ACC112 (cell line): ENCODE measurements around the gene TEDC1.

Experiments used
- H2AFZ ChIP-seq: fragments of 200-600 bp; sonication (generic); one replicate; pipeline ENCODE4 v1.6.0; 2017; ENCODE audit warnings: antibody characterized with exemption, low read length; ENCODE audit not compliant: unreplicated experiment
- H3K27ac ChIP-seq: fragments of 200-600 bp; sonication (generic); 2 replicates; pipeline ENCODE4 v1.5.1; 2014; ENCODE audit warnings: low read depth, mild to moderate bottlenecking, antibody characterized with exemption, low read length, moderate library complexity
- H3K27me3 ChIP-seq: fragments of 200-600 bp; sonication (generic); 2 replicates; pipeline ENCODE4 v1.6.1; 2014; ENCODE audit warnings: mild to moderate bottlenecking, antibody characterized with exemption, low read length, moderate library complexity, mixed read lengths; ENCODE audit not compliant: insufficient read depth
- H3K36me3 ChIP-seq: fragments of 200-600 bp; sonication (generic); 2 replicates; pipeline ENCODE4 v1.6.1; 2016; ENCODE audit warnings: mild to moderate bottlenecking, antibody characterized with exemption, low read length, moderate library complexity, mixed read lengths; ENCODE audit not compliant: insufficient read depth
- H3K4me1 ChIP-seq: fragments of 200-600 bp; sonication (generic); one replicate; pipeline ENCODE4 v1.6.1; 2016; ENCODE audit warnings: low read length, mixed read lengths; ENCODE audit not compliant: insufficient read depth, unreplicated experiment, control insufficient read depth
- H3K4me3 ChIP-seq: fragments of 200-600 bp; sonication (generic); 2 replicates; pipeline ENCODE4 v1.5.1; 2014; ENCODE audit warnings: mild to moderate bottlenecking, low read depth, low read length
- H3K79me2 ChIP-seq: fragments of 200-600 bp; sonication (generic); one replicate; pipeline ENCODE4 v1.6.0; 2016; ENCODE audit warnings: low read length; ENCODE audit not compliant: control insufficient read depth, unreplicated experiment, insufficient read depth

Gene TEDC1

GRCh38 chr14:105449276-105450122 lies 41.5 kb upstream of the TEDC1 start:
- Histone ChIP-seq H3K27ac (no peak overlapping the region), H3K4me3 (no peak overlapping the region), H3K79me2 (no peaks in the 10 kb centered on the region), H3K36me3 (peaks cover 2% of the 10 kb centered on the region; the same call in 1 of the 2 replicates), H3K27me3 (no peaks in the 10 kb centered on the region), H2AFZ (no peak overlapping the region), H3K4me1 (no peaks in the 10 kb centered on the region)

GRCh38 chr14:105450123-105450505 lies 40.9 kb upstream of the TEDC1 start:
- Histone ChIP-seq H3K27ac (no peak overlapping the region), H2AFZ (no peak overlapping the region), H3K27me3 (no peaks in the 10 kb centered on the region), H3K4me3 (no peak overlapping the region), H3K4me1 (no peaks in the 10 kb centered on the region), H3K36me3 (peaks cover 4% of the 10 kb centered on the region; the same call in 1 of the 2 replicates), H3K79me2 (no peaks in the 10 kb centered on the region)

GRCh38 chr14:105450864-105451720 lies 40.0 kb upstream of the TEDC1 start:
- Histone ChIP-seq H3K27me3 (no peaks in the 10 kb centered on the region), H3K4me3 (no peak overlapping the region), H3K36me3 (peaks cover 5% of the 10 kb centered on the region; the same call in 1 of the 2 replicates), H2AFZ (no peak overlapping the region), H3K79me2 (no peaks in the 10 kb centered on the region), H3K27ac (no peak overlapping the region), H3K4me1 (no peaks in the 10 kb centered on the region)

GRCh38 chr14:105452963-105453362 lies 38.1 kb upstream of the TEDC1 start:
- no peak overlapping the region for H3K4me3 ChIP-seq
- H3K4me1 ChIP-seq: no peaks in the 10 kb centered on the region
- H3K36me3 ChIP-seq: peaks cover 5% of the 10 kb centered on the region; the same call in 1 of the 2 replicates
- no peaks in the 10 kb centered on the region for H3K79me2 ChIP-seq
- H2AFZ ChIP-seq: no peak overlapping the region
- H3K27me3 ChIP-seq: no peaks in the 10 kb centered on the region
- no peak overlapping the region for H3K27ac ChIP-seq

- H3K36me3 ChIP-seq: peaks cover 5% of the 10 kb centered on the region; the same call in 1 of the 2 replicates
- H2AFZ ChIP-seq: no peak overlapping the region
- no peaks in the 10 kb centered on the region for H3K4me1 ChIP-seq
- H3K4me3 ChIP-seq: no peak overlapping the region
- no peaks in the 10 kb centered on the region for H3K27me3 ChIP-seq
- H3K79me2 ChIP-seq: no peaks in the 10 kb centered on the region
- H3K27ac ChIP-seq: no peak overlapping the region
These were observed 37.2 kb upstream of the TEDC1 start for GRCh38 chr14:105453847-105454246.

GRCh38 chr14:105455086-105455640 lies 35.9 kb upstream of the TEDC1 start:
- Histone ChIP-seq H3K36me3 (peaks cover 5% of the 10 kb centered on the region; the same call in 1 of the 2 replicates), H3K4me1 (no peaks in the 10 kb centered on the region), H3K79me2 (no peaks in the 10 kb centered on the region)

GRCh38 chr14:105455766-105456660 lies 35.0 kb upstream of the TEDC1 start:
- Histone ChIP-seq H2AFZ (no peak overlapping the region), H3K79me2 (no peaks in the 10 kb centered on the region), H3K4me3 (no peak overlapping the region), H3K27ac (no peak overlapping the region), H3K4me1 (no peaks in the 10 kb centered on the region), H3K36me3 (peaks cover 4% of the 10 kb centered on the region; the same call in 1 of the 2 replicates), H3K27me3 (no peaks in the 10 kb centered on the region)

More at GRCh38 chr14:105455086-105455640, 35.9 kb upstream of the TEDC1 start:
- Histone ChIP-seq H2AFZ (no peak overlapping the region), H3K27ac (no peak overlapping the region), H3K27me3 (no peaks in the 10 kb centered on the region), H3K4me3 (no peak overlapping the region)

- H3K27ac ChIP-seq: no peak overlapping the region
- peaks cover 2% of the 10 kb centered on the region; the same call in 1 of the 2 replicates for H3K36me3 ChIP-seq
These were observed 34.1 kb upstream of the TEDC1 start for GRCh38 chr14:105456736-105457617.

GRCh38 chr14:105458010-105458409 lies 33.0 kb upstream of the TEDC1 start:
- Histone ChIP-seq H3K36me3 (peaks cover 2% of the 10 kb centered on the region; the same call in 1 of the 2 replicates), H3K79me2 (no peaks in the 10 kb centered on the region), H2AFZ (no peak overlapping the region), H3K4me1 (no peaks in the 10 kb centered on the region), H3K27ac (no peak overlapping the region), H3K27me3 (no peaks in the 10 kb centered on the region), H3K4me3 (no peak overlapping the region)

More at GRCh38 chr14:105456736-105457617, 34.1 kb upstream of the TEDC1 start:
- no peak overlapping the region for H2AFZ ChIP-seq
- no peaks in the 10 kb centered on the region for H3K27me3 ChIP-seq
- H3K4me3 ChIP-seq: no peak overlapping the region
- no peaks in the 10 kb centered on the region for H3K79me2 ChIP-seq
- H3K4me1 ChIP-seq: no peaks in the 10 kb centered on the region
